Endothelial cell of umbilical vein (primary cell): Measurements from ENCODE around the gene CAPRIN2. TPM values are rescaled to one million over a fixed set of nuclear protein-coding genes. Genes with fewer than 3 reads are reported as not detected.

ENCODE experiments used
- BruUV-seq: library from RNA; stranded (reverse); fragments of 400-500 nt; replicated peaks from 2 replicates; lab custom pipeline; 2021; lab: Mats Ljungman, UMichigan
- CTCF ChIA-PET: fragments of 300-600, 350-600 bp; sonication (Branson Sonifier 250); formaldehyde crosslinking; loops from one replicate; lab custom pipeline; 2021; ENCODE audit warnings: antibody characterized with exemption, inconsistent platforms; lab: Charles Lee
- POLR2A ChIA-PET: fragments of 300-600, 350-600 bp; sonication (Branson Sonifier 250); formaldehyde crosslinking; loops from one replicate; lab custom pipeline; 2021; ENCODE audit warnings: antibody characterized with exemption, inconsistent platforms; lab: Charles Lee
- DNase-seq: peaks from one replicate; pipeline ENCODE4 v3.0.0-alpha.2; 2011; ENCODE audit warnings: low read depth, low spot score
- FAIRE-seq: peaks from 2 replicates; lab custom pipeline; 2011; peaks lifted over from hg19 to GRCh38; lab: Jason Lieb, UNC
- H2AFZ ChIP-seq: 2 replicates; pipeline ENCODE4 v1.6.0; 2012; ENCODE audit warnings: low read depth, low read length, control low read depth, inconsistent platforms
- H3K27ac ChIP-seq: 2 replicates; pipeline ENCODE4 v1.5.1; 2011; ENCODE audit warnings: low read depth, mild to moderate bottlenecking, control low read depth, low read length, moderate library complexity; ENCODE audit not compliant: insufficient read depth
- H3K27me3 ChIP-seq, 2 experiments: 2 replicates each; pipeline versions ENCODE4 v1.6.0 to v1.6.1; 2011; ENCODE audit warnings: low read length in 2 of 2, mixed read lengths in 1 of 2; ENCODE audit not compliant: control insufficient read depth in 2 of 2, insufficient read depth in 2 of 2
- H3K36me3 ChIP-seq, 2 experiments: 2 replicates in 1 of 2; 3 replicates in 1 of 2; pipeline ENCODE4 v1.5.1; 2011; ENCODE audit warnings: low read length in 2 of 2, mild to moderate bottlenecking in 1 of 2, moderate library complexity in 1 of 2; ENCODE audit not compliant: control insufficient read depth in 2 of 2, insufficient read depth in 2 of 2; ENCODE audit errors: extremely low read depth in 1 of 2
- H3K4me1 ChIP-seq: 3 replicates; pipeline ENCODE4 v1.5.1; 2011; ENCODE audit warnings: mild to moderate bottlenecking, low read length; ENCODE audit not compliant: control insufficient read depth, insufficient read depth; ENCODE audit errors: extremely low read depth
- H3K4me2 ChIP-seq: 2 replicates; pipeline ENCODE4 v1.6.1; 2011; ENCODE audit warnings: low read length, control low read depth, mixed read lengths; ENCODE audit not compliant: insufficient read depth
- H3K4me3 ChIP-seq, 3 experiments: fragments of 200-600 bp in 1 of 3; sonication (generic), shearing (Covaris generic) in 1 of 3; replicated peaks in 1 of 3; 2 replicates each; pipeline ENCODE4 v1.5.1; 2011 to 2016; ENCODE audit warnings: control low read depth in 3 of 3, low read length in 3 of 3, mild to moderate bottlenecking in 2 of 3, inconsistent platforms in 1 of 3, low read depth in 1 of 3, moderate library complexity in 1 of 3; ENCODE audit not compliant: insufficient read depth in 1 of 3
- H3K79me2 ChIP-seq: 2 replicates; pipeline ENCODE4 v1.6.0; 2012; ENCODE audit warnings: low read length, inconsistent platforms; ENCODE audit not compliant: control insufficient read depth, insufficient read depth
- H3K9ac ChIP-seq: replicated peaks from 2 replicates; pipeline ENCODE3; 2011; ENCODE audit warnings: low read length, control low read depth; ENCODE audit not compliant: insufficient read depth; ENCODE audit errors: extremely low read depth
- H3K9me1 ChIP-seq: replicated peaks from 3 replicates; pipeline ENCODE4 v1.6.0; 2011; ENCODE audit warnings: mild to moderate bottlenecking, low read length; ENCODE audit not compliant: control insufficient read depth, insufficient read depth; ENCODE audit errors: extremely low read depth
- H3K9me3 ChIP-seq: replicated peaks from 2 replicates; pipeline ENCODE4 v1.5.1; 2012; ENCODE audit warnings: low read length, inconsistent platforms; ENCODE audit not compliant: control insufficient read depth, insufficient read depth
- H4K20me1 ChIP-seq: replicated peaks from 2 replicates; pipeline ENCODE3; 2011; ENCODE audit warnings: mild to moderate bottlenecking, low read length; ENCODE audit not compliant: control insufficient read depth, insufficient read depth; ENCODE audit errors: extremely low read depth
- EZH2 ChIP-seq: IDR thresholded peaks from 2 replicates; pipeline ENCODE4 v1.6.1; 2012; ENCODE audit warnings: borderline replicate concordance, low read depth, mild to moderate bottlenecking, moderate library complexity, low read length, inconsistent platforms; ENCODE audit not compliant: severe bottlenecking
- FOS ChIP-seq: IDR thresholded peaks from 2 replicates; pipeline ENCODE4 v1.6.1; 2011; ENCODE audit warnings: mild to moderate bottlenecking, low read length, moderate library complexity, borderline replicate concordance; ENCODE audit not compliant: insufficient read depth
- GATA2 ChIP-seq: IDR thresholded peaks from 2 replicates; pipeline ENCODE4 v1.7.0; 2011; ENCODE audit warnings: low read depth, mild to moderate bottlenecking, moderate library complexity, mixed read lengths, low read length; ENCODE audit not compliant: insufficient read length, insufficient read depth
- JUN ChIP-seq: IDR thresholded peaks from 2 replicates; pipeline ENCODE4 v1.6.1; 2011; ENCODE audit warnings: borderline replicate concordance, low read depth; ENCODE audit not compliant: insufficient read length, insufficient read depth
- MYC ChIP-seq: IDR thresholded peaks from one replicate; pipeline ENCODE4 v1.6.1; 2011; ENCODE audit warnings: mild to moderate bottlenecking, low read depth, low read length
- POLR2A ChIP-seq: IDR thresholded peaks from 2 replicates; pipeline ENCODE4 v1.6.1; 2012; ENCODE audit warnings: low read depth, mild to moderate bottlenecking, control low read depth, low read length
- POLR2AphosphoS5 ChIP-seq: IDR thresholded peaks from 2 replicates; pipeline ENCODE4 v1.6.1; 2012; ENCODE audit warnings: low read depth, mild to moderate bottlenecking, control low read depth, low read length, moderate library complexity; ENCODE audit not compliant: insufficient read depth
- dilution Hi-C: fragments of 300-500 bp; cut with MboI; formaldehyde crosslinking; loops from one replicate; pipeline ENCODE4 v1.15.0; 2019; ENCODE audit warnings: low sequenced_read_pairs; ENCODE audit not compliant: extremely low pct_ligation_motif_present
- intact Hi-C: fragments of 100-400 bp; cut with micrococcal nuclease; formaldehyde crosslinking; loops from one replicate; pipeline ENCODE4 v1.10.0; 2022
- polyA plus RNA-seq, 4 experiments: library from polyadenylated mRNA; depleted of rRNA in 3 of 4; stranded (reverse) in 3 of 4; unstranded in 1 of 4; fragments of >200 nt; gene quantifications; 2 replicates each; pipeline versions ENCODE4 v1.2.1 to v1.2.3, GENCODE V29; 2011 to 2012; ENCODE audit warnings: missing spikeins in 1 of 4
- total RNA-seq: library from RNA; stranded (reverse); gene quantifications from 2 replicates; pipeline ENCODE4 v1.2.3, GENCODE V29; 2021
- TF ChIP-seq, protein P1 (sequence below), 2 donors: IDR thresholded peaks; 1 replicate in 1 of 2; 2 replicates in 1 of 2; pipeline ENCODE4 v1.5.1; 2011; ENCODE audit warnings: low read length in 2 of 2, mild to moderate bottlenecking in 2 of 2, moderate library complexity in 2 of 2, control low read depth in 1 of 2, inconsistent platforms in 1 of 2, low read depth in 1 of 2; ENCODE audit not compliant: insufficient read depth in 1 of 2; ENCODE audit errors: extremely low read depth in 1 of 2
- TF ChIP-seq, protein P2 (sequence below): IDR thresholded peaks from 2 replicates; pipeline ENCODE4 v1.6.1; 2011; ENCODE audit not compliant: insufficient read depth, insufficient read length

Gene CAPRIN2
- total and polyA plus RNA-seq, 2 donors (not counting 3 experiments of a cell fraction or from before 2014, with no cell fraction given), result 13.5 to 25.0 TPM

DNA sequence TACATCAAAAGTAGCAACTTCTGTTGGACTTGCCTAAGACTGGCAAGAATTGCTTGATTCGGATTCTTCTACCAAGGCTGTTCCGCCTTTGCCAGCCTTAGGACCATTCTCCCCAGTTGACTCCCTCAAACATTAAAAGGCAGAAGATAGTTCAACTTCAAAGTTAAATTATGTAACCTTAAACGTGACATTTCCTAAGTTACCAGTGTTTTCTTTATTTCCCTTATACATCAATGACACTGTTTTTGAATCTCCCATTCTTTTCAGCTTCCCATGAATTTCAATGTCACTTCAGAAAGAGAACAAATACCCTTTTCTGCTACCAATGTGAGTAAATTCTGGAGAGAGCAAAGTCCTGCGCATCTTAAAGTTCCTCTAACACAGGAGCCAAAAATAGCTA, 25.2 kb downstream of the CAPRIN2 start:
- intact Hi-C loops, result no loop called here
- POLR2A ChIA-PET, result no interaction called here

More for the DNA sequence above, 25.2 kb downstream of the CAPRIN2 start:
- no TSS peak for BruUV-seq
- no peak overlapping the region for H3K9ac ChIP-seq
- H3K27ac ChIP-seq, result no peak overlapping the region
- H3K4me3 ChIP-seq, result no peak overlapping the region
- no peaks in the 10 kb centered on the region for H3K9me3 ChIP-seq
- H3K4me2 ChIP-seq, result no peak overlapping the region
- dilution Hi-C loops, result no loop called here
- H2AFZ ChIP-seq, result no peak overlapping the region
- H3K27me3 ChIP-seq, result no peaks in the 10 kb centered on the region
- peaks cover 18% of the 10 kb centered on the region for H3K4me1 ChIP-seq
- no peak for DNase-seq
- H4K20me1 ChIP-seq, result no peaks in the 10 kb centered on the region
- no peak for FAIRE-seq
- peaks cover 6 to 11% of the 10 kb centered on the region in 2 experiments for H3K36me3 ChIP-seq
- H3K79me2 ChIP-seq, result peaks cover 17% of the 10 kb centered on the region
- CTCF ChIA-PET, result interaction anchor here (1.7 kb wide), 1 partner anchor 24 kb away, joined by 4 read pairs; no protein-coding TSS in a partner anchor
- no peak for TF ChIP-seq EZH2
- no peak for TF ChIP-seq GATA2
- TF ChIP-seq POLR2A, result no peak
- no peak for TF ChIP-seq POLR2AphosphoS5
- no peak for TF ChIP-seq FOS
- TF ChIP-seq JUN, result no peak
- TF ChIP-seq, protein P1, sequence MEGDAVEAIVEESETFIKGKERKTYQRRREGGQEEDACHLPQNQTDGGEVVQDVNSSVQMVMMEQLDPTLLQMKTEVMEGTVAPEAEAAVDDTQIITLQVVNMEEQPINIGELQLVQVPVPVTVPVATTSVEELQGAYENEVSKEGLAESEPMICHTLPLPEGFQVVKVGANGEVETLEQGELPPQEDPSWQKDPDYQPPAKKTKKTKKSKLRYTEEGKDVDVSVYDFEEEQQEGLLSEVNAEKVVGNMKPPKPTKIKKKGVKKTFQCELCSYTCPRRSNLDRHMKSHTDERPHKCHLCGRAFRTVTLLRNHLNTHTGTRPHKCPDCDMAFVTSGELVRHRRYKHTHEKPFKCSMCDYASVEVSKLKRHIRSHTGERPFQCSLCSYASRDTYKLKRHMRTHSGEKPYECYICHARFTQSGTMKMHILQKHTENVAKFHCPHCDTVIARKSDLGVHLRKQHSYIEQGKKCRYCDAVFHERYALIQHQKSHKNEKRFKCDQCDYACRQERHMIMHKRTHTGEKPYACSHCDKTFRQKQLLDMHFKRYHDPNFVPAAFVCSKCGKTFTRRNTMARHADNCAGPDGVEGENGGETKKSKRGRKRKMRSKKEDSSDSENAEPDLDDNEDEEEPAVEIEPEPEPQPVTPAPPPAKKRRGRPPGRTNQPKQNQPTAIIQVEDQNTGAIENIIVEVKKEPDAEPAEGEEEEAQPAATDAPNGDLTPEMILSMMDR (IDR thresholded peaks at IDR 0.05; ENCODE audit: extremely low read depth in 1 of 2, insufficient read depth in 1 of 2, low read depth in 1 of 2, low read length in 2 of 2), result no peak
- TF ChIP-seq, protein P2, sequence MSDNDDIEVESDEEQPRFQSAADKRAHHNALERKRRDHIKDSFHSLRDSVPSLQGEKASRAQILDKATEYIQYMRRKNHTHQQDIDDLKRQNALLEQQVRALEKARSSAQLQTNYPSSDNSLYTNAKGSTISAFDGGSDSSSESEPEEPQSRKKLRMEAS, result no peak
- no peak for TF ChIP-seq MYC
- no peaks in the 10 kb centered on the region for H3K9me1 ChIP-seq
